ENCODE results near the gene APLP2.

APLP2 gene

DNA sequence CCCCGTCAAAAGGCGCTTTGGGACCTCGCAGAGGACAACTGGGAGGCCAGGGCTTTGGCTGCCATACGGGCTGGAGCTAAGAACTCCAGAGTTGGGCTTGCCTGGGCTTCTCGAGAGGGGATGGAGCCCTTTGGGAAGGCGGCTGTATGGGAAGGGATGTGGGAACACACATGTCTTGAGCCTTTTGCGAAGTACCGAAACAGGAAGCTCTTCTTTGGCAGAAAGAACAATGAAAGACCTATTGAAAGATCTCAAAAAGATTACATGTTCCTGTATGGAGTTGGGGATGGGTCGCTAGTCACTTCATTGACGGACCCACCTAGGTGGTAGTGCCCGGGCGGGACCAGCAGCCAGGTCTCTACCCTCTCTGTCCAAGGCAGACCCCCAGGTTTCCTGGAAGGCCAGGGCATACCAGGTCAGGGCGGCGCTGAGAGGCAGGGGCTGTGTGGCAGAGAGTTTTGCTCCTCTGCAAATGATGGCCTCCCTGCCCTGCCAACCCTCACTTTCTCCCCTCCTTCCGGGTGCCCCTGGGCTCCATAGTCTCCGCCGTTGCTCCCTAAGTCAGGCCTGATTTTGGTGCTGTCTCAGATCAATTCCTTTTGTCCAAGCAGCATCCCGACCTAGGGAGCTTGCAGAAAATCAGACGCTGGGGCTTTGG is 90.9 kb downstream of the APLP2 start:
- TF ChIP-seq, protein P1, sequence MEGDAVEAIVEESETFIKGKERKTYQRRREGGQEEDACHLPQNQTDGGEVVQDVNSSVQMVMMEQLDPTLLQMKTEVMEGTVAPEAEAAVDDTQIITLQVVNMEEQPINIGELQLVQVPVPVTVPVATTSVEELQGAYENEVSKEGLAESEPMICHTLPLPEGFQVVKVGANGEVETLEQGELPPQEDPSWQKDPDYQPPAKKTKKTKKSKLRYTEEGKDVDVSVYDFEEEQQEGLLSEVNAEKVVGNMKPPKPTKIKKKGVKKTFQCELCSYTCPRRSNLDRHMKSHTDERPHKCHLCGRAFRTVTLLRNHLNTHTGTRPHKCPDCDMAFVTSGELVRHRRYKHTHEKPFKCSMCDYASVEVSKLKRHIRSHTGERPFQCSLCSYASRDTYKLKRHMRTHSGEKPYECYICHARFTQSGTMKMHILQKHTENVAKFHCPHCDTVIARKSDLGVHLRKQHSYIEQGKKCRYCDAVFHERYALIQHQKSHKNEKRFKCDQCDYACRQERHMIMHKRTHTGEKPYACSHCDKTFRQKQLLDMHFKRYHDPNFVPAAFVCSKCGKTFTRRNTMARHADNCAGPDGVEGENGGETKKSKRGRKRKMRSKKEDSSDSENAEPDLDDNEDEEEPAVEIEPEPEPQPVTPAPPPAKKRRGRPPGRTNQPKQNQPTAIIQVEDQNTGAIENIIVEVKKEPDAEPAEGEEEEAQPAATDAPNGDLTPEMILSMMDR (IDR thresholded peaks at IDR 0.05; ENCODE audit: extremely low read depth, insufficient read depth, missing control alignments): no peak
- no peak for DNase-seq (ENCODE audit: low spot score)
- in situ Hi-C loops (cut with MboI; ENCODE audit: low pct_unique_long_range_greater_than_20kb, low sequenced_read_pairs, unreplicated experiment): no loop called here

DNA sequence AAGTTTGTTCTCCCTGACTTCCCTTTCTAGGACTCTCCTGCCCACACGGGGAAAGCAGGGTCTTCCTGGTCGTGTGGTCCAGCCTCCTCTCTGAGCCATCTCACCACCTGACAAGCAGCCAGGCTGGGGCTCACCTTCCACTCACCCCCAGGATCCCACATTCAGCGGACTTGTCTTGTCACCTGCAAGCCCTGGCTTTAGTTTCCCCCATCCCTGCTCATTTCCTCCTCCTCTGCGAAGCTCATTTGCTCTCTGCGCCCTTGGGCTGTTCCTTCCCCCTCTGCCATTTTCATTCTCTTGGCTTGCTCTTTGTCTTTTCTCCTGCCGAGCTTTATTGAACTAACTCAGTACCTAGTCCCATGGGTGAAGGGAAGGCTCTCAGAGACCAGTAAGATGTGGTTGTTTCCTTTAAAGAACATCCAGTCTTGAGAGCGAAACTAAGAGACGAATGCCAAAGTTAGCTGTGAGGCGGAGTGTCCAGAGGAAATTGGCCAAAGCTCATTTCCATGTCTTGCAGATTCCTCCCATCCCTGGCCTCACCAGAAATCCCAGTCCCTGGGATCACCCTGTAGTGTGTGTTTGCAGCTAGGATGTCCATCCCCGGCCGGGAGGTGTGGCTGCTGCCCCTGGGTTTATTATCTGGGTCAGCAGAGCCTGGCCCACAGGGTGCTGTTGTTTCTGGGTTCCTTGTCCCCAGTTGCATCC is 91.9 kb downstream of the APLP2 start:
- no peak for DNase-seq (ENCODE audit: low spot score)
- TF ChIP-seq, protein P1 (IDR thresholded peaks at IDR 0.05; ENCODE audit: extremely low read depth, insufficient read depth, missing control alignments): no peak
- in situ Hi-C loops (cut with MboI; ENCODE audit: low pct_unique_long_range_greater_than_20kb, low sequenced_read_pairs, unreplicated experiment): no loop called here

DNA sequence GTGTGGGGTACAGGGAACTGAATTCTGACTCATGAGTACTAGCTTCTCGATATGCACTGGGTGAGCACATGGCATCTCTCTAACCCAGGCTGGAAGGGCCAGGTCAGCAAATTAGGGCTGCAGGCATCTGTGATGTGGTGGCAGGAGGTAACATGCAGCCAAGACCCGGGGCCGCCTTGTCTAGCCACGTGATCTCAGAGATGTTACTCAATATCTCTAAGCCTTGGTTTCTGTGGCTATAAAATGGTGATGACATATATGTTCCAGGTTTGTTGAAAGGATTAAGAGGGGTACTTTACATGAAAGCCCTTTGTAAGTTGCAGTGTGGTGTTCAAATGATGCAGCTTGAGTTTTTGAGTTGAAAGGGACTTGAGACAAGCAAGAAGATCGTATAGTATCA is 93.0 kb downstream of the APLP2 start:
- no peak for DNase-seq (ENCODE audit: low spot score)
- in situ Hi-C loops (cut with MboI; ENCODE audit: low pct_unique_long_range_greater_than_20kb, low sequenced_read_pairs, unreplicated experiment): no loop called here
- TF ChIP-seq, protein P1 (IDR thresholded peaks at IDR 0.05; ENCODE audit: extremely low read depth, insufficient read depth, missing control alignments): no peak

DNA sequence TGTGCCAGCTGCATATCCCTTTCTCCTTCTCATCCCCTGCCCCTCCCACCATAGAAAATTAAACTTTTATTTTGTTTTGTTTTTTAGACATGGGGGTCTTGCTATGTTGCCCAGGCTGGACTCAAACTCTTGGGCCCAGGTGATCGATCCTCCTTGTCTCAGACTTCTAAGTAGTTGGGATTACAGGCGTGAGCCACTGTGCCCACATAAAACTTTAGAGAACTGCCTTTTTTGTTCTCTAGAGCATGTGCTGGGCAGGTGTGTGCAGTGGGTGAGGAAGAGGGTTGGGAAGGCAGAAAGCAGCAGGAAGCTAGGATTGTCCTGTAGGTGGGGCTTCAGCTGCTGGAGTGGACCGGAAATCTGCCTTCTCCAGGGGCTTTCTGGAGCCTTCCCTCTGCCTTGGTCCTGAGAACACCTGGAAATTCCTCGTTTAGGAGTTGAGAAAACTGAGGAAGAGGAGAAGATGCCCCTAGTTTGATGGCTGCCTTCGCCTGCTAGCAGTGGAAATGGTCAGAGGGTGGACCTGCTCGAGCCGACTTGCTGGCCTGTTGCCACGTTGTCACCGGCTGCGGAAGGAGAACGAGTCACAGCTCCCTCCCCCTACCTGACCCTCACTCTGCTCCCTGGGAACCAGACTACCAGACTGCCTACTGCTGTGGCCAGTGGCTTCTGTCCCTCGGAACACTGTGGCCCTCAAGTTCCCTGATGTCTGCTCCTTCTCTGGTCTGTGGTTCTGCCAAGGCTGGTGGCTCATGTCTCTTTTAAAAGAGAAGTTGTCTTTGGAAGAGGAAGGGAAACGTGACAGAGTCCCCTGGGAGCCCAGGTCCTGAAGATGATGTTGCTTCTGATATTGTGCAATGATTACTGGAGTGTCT is 93.9 kb downstream of the APLP2 start:
- TF ChIP-seq, protein P1 (IDR thresholded peaks at IDR 0.05; ENCODE audit: extremely low read depth, insufficient read depth, missing control alignments): no peak
- in situ Hi-C loops (cut with MboI; ENCODE audit: low pct_unique_long_range_greater_than_20kb, low sequenced_read_pairs, unreplicated experiment): no loop called here
- DNase-seq (ENCODE audit: low spot score): no peak

DNA sequence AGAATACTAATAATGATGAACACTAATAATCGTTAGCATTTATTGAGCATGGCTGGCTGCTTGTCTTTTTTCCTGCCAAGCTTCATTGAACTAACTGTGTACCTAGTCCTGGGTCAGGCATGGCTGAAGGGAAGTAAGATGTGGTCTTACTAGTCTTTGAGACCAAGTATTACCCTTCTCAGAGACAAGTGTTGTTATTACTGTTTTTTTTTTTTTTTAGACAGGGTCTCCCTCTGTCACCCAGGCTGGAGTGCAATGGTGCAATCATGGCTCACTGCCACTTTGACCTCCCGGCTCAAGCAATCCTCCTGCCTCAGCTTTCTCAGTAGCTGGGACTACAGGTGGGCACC is 94.5 kb downstream of the APLP2 start:
- TF ChIP-seq, protein P1 (IDR thresholded peaks at IDR 0.05; ENCODE audit: extremely low read depth, insufficient read depth, missing control alignments): no peak
- no peak for DNase-seq (ENCODE audit: low spot score)
- in situ Hi-C loops (cut with MboI; ENCODE audit: low pct_unique_long_range_greater_than_20kb, low sequenced_read_pairs, unreplicated experiment): no loop called here

DNA sequence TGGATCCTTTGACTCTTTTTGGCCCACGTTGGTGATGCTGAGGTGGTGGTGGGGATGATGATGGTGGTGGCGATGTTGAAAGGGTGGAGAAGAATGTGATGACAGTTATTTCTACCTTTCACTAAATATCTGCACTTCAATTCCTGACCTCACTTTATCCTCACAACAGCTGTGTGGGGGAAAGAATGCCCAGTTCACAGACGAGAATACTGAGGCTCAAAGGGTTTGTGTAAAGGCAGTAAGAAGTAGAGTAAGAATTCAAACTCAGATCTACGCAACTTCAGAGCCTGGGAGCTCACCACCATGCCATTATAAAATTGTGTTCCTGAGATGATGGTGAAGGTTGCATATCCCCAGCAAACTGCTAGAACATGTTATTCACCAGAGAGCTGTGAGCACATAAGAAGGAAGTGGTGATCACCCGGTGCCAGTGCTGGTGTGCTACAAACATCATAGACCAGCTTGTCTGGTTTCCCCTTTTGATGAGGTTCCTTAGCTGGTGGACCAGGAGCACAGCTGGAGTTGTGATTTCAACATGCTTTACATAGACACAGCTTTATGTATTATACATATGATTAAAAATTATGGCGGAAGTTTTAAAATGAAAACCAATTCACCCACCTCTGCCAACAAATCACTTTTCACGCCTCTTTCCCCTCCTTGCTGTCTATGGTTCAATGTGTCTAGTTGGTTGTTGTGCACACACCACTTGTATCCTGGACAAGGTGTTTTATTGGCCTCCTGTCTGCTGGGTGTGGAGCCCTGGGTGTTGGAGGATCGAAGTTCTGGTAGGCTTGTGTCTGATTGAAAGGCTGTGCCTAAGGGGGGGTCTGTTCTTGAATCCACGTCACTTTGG is 96.1 kb downstream of the APLP2 start:
- in situ Hi-C loops (cut with MboI; ENCODE audit: low pct_unique_long_range_greater_than_20kb, low sequenced_read_pairs, unreplicated experiment): no loop called here
- TF ChIP-seq, protein P1 (IDR thresholded peaks at IDR 0.05; ENCODE audit: extremely low read depth, insufficient read depth, missing control alignments): no peak
- no peak for DNase-seq (ENCODE audit: low spot score)

Measured in GM13977 (cell line).